Esophagus squamous epithelium (tissue), 5 donors: ENCODE data around the gene RAB3GAP1. TPM values are rescaled to one million over a fixed set of nuclear protein-coding genes. Genes with fewer than 3 reads are reported as not detected.

ENCODE experiments used
- DNase-seq: peaks from one replicate; lab custom pipeline; 2025; lab: John Stamatoyannopoulos, UW
- H3K27ac ChIP-seq, 4 donors: fragments of 200-600 bp; sonication (generic); one replicate each; pipeline ENCODE4 v1.5.1; 2016 to 2019; ENCODE audit warnings: mild to moderate bottlenecking in 1 of 4
- H3K27me3 ChIP-seq, 4 donors: fragments of 200-600 bp; sonication (generic); 1 replicate in 3 of 4; 2 replicates in 1 of 4; pipeline versions ENCODE4 v1.5.1 to v1.6.0; 2017 to 2021; ENCODE audit warnings: antibody characterized with exemption in 1 of 4
- H3K36me3 ChIP-seq, 3 donors: fragments of 200-600 bp; sonication (generic); one replicate each; pipeline ENCODE4 v1.5.1; 2016 to 2019
- H3K4me1 ChIP-seq, 3 donors: fragments of 200-600 bp; sonication (generic); one replicate each; pipeline ENCODE4 v1.5.1; 2017 to 2019
- H3K4me3 ChIP-seq, 4 donors: fragments of 200-600 bp; sonication (generic); 1 replicate in 3 of 4; 2 replicates in 1 of 4; pipeline ENCODE4 v1.5.1; 2016 to 2019; ENCODE audit warnings: mild to moderate bottlenecking in 2 of 4, moderate library complexity in 1 of 4
- H3K9me3 ChIP-seq, 3 donors: fragments of 200-600 bp; sonication (generic); one replicate each; pipeline ENCODE4 v1.5.1; 2016 to 2019
- POLR2A ChIP-seq, 4 donors: fragments of 450-650 bp; IDR thresholded peaks; one replicate each; pipeline ENCODE4 v1.6.1; 2017; ENCODE audit warnings: antibody characterized with exemption in 4 of 4, mild to moderate bottlenecking in 4 of 4, moderate library complexity in 3 of 4
- WGBS, 2 donors: methylation state at CpG; one replicate each; pipeline ENCODE4 v1.1.5; 2018; 5-methylcytosine and 5-hydroxymethylcytosine counted together
- intact Hi-C: fragments of 100-400 bp; cut with DNase I; formaldehyde crosslinking; loops from one replicate; pipeline ENCODE4 v1.15.0; 2022
- total RNA-seq, 4 donors: library from RNA; depleted of rRNA; stranded (reverse); fragments of >200 nt; gene quantifications; one replicate each; pipeline ENCODE4 v1.1.0, GENCODE V29; 2016
- TF ChIP-seq, protein P1 (sequence below), 6 experiments: fragments of 450-650 bp in 4 of 6; fragments of 200-600 bp in 2 of 6; sonication (generic) in 2 of 6; IDR thresholded peaks; one replicate each; pipeline ENCODE4 v1.5.1; 2016 to 2019; ENCODE audit warnings: antibody characterized with exemption in 6 of 6, mild to moderate bottlenecking in 4 of 6, moderate library complexity in 4 of 6
- donor health status: DM: yes; HTN: yes; CAD: no.

Gene RAB3GAP1
- total RNA-seq, 4 donors from 2014 or later, result 25.5 to 49.4 (median 35.1) TPM

DNA sequence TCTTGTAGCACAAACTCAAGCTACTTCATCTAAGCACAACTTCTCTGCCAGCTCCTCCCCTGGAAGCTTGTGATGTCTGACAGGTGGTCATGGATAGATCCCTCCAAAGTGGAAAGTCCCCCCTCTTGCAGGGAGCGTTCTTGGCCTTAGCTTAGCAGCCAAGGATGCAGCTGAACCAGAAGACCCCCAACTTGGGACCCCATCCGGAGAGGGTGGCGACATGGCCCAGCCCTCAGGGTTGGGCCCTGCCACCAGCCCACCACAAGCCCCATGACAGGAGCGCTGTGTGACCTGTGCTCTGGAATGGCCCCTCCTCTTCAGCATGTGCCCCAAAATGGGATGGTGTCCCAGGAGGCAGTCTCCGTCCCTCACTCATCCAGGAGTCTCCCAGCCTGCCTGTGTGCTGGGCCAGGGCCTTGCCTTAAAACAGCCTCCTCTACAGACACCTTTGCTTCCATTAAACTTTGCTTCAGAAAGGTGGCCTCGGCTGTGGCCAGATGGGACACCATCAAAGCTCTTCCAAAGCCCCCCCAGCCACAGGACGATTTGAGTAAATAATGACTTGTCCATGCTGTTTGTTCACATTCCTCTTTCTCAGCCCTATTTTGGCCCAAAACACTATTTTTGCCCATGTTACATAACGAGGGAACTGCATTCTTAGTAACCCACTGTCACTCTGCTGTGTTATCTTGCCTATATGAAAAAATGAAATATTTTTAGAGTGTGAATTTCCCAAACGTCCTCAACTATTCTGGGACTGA lies 122.1 kb downstream of the RAB3GAP1 start:
- Histone ChIP-seq H3K4me1 (no peaks in the 10 kb centered on the region), H3K27me3 (no peaks in the 10 kb centered on the region), H3K4me3 (no peak overlapping the region), H3K36me3 (peaks cover 0 to 89% (median 5%) of the 10 kb centered on the region in 3 donors), H3K9me3 (peaks cover 0 to 12% (median 0%) of the 10 kb centered on the region in 3 donors), H3K27ac (no peak overlapping the region)
- no peak for DNase-seq
- 58 to 90% methylated on average over 5 to 8 of the region's 9 CpGs for WGBS, 2 donors
- intact Hi-C loops, result no loop called here
- TF ChIP-seq, protein P1, sequence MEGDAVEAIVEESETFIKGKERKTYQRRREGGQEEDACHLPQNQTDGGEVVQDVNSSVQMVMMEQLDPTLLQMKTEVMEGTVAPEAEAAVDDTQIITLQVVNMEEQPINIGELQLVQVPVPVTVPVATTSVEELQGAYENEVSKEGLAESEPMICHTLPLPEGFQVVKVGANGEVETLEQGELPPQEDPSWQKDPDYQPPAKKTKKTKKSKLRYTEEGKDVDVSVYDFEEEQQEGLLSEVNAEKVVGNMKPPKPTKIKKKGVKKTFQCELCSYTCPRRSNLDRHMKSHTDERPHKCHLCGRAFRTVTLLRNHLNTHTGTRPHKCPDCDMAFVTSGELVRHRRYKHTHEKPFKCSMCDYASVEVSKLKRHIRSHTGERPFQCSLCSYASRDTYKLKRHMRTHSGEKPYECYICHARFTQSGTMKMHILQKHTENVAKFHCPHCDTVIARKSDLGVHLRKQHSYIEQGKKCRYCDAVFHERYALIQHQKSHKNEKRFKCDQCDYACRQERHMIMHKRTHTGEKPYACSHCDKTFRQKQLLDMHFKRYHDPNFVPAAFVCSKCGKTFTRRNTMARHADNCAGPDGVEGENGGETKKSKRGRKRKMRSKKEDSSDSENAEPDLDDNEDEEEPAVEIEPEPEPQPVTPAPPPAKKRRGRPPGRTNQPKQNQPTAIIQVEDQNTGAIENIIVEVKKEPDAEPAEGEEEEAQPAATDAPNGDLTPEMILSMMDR (IDR thresholded peaks at IDR 0.05), result no peak
- no peak for TF ChIP-seq POLR2A (IDR thresholded peaks at IDR 0.05)

GRCh38 chr2:135174810-135175093 lies 122.7 kb downstream of the RAB3GAP1 start:
- H3K36me3 ChIP-seq, result peaks cover 0 to 84% (median 5%) of the 10 kb centered on the region in 3 donors
- 90 to 96% methylated on average over 4 of the region's 6 CpGs for WGBS, 2 donors
- DNase-seq, result no peak
- no peak overlapping the region for H3K4me3 ChIP-seq
- no peaks in the 10 kb centered on the region for H3K4me1 ChIP-seq
- H3K27me3 ChIP-seq, result no peaks in the 10 kb centered on the region
- intact Hi-C loops, result no loop called here
- no peak overlapping the region for H3K27ac ChIP-seq
- peaks cover 0 to 12% (median 0%) of the 10 kb centered on the region in 3 donors for H3K9me3 ChIP-seq
- no peak for TF ChIP-seq POLR2A (IDR thresholded peaks at IDR 0.05)
- TF ChIP-seq, protein P1 (IDR thresholded peaks at IDR 0.05), result no peak

- H3K27ac ChIP-seq, result no peak overlapping the region
- 40 to 73% methylated on average over 3 of the region's 3 CpGs for WGBS, 2 donors
Measured at GRCh38 chr2:135175177-135175576, 123.1 kb downstream of the RAB3GAP1 start.

DNA sequence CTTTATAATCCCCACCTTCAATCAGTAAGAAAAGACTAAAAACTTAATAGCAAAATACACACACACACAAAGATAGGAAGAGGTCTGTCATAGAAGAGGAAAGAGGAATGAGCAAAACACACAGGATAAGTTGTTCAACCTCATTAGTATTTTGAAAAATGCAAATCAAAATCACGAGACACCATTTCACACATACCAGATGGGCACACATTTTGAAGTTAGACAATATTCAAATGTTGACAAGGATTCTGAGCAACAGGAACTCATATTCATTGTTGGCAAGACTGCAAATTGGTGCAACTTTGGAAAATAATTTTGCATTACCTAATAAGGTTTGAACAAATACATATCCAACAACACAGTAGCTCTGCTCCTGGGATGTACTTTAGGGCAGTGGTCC lies 127.6 kb downstream of the RAB3GAP1 start:
- no peaks in the 10 kb centered on the region for H3K4me1 ChIP-seq
- H3K27ac ChIP-seq, result no peak overlapping the region
- intact Hi-C loops, result no loop called here
- H3K27me3 ChIP-seq, result no peaks in the 10 kb centered on the region
- peaks cover 0 to 39% (median 5%) of the 10 kb centered on the region in 3 donors for H3K36me3 ChIP-seq
- WGBS, 2 donors, result 83 to 91% methylated on average over 1 of the region's 1 CpG
- peaks cover 0 to 12% (median 0%) of the 10 kb centered on the region in 3 donors for H3K9me3 ChIP-seq
- TF ChIP-seq POLR2A (IDR thresholded peaks at IDR 0.05), result no peak
- TF ChIP-seq, protein P1 (IDR thresholded peaks at IDR 0.05), result no peak
- no peak for DNase-seq
- no peak overlapping the region for H3K4me3 ChIP-seq

More at GRCh38 chr2:135175177-135175576, 123.1 kb downstream of the RAB3GAP1 start:
- Histone ChIP-seq H3K9me3 (peaks cover 0 to 12% (median 0%) of the 10 kb centered on the region in 3 donors), H3K4me3 (no peak overlapping the region), H3K4me1 (no peaks in the 10 kb centered on the region), H3K27me3 (no peaks in the 10 kb centered on the region), H3K36me3 (peaks cover 0 to 83% (median 5%) of the 10 kb centered on the region in 3 donors)
- TF ChIP-seq POLR2A (IDR thresholded peaks at IDR 0.05), result no peak
- TF ChIP-seq, protein P1 (IDR thresholded peaks at IDR 0.05), result no peak
- no peak for DNase-seq
- intact Hi-C loops, result no loop called here

GRCh38 chr2:135182190-135182589 lies 130.1 kb downstream of the RAB3GAP1 start:
- Histone ChIP-seq H3K36me3 (peaks cover 0 to 15% (median 5%) of the 10 kb centered on the region in 3 donors), H3K27ac (no peak overlapping the region), H3K27me3 (no peaks in the 10 kb centered on the region), H3K4me3 (no peak overlapping the region), H3K4me1 (no peaks in the 10 kb centered on the region), H3K9me3 (peaks cover 0 to 6% (median 0%) of the 10 kb centered on the region in 3 donors)
- DNase-seq, result no peak
- intact Hi-C loops, result no loop called here
- TF ChIP-seq POLR2A (IDR thresholded peaks at IDR 0.05), result no peak
- TF ChIP-seq, protein P1 (IDR thresholded peaks at IDR 0.05), result no peak
- WGBS, 2 donors, result 70 to 80% methylated on average over 3 to 5 of the region's 8 CpGs
